ENCODE data around the gene CALN1. TPM values are rescaled to one million over a fixed set of nuclear protein-coding genes. Genes with fewer than 3 reads are reported as not detected.

The CALN1 gene
- total RNA-seq, 1 experiment from 2014 or later, result 0.05 TPM

DNA sequence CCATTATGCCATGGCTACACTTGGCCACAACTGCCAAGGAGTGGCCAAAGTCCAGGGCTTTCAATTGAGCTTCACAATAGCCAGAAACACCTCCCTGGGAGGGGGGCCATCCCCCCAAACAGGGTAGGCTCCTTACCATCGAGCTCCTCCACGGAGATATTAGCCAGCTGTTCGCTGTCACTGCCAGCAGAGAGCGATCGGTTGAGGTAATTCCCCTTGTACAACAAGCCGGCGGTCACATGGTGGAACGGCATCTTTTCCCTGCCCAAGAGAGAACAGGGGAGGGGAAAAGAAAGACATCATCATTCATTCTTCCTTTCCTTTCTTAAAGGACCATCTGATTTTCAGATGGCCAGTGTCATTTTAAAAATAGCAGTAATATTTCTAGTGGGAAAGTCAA lies 133.6 kb downstream of the CALN1 start:
- in situ Hi-C loops (cut with HindIII; ENCODE audit: low pct_unique_long_range_greater_than_20kb, low sequenced_read_pairs), result no loop called here
- BruUV-seq (replicated peaks), result no TSS peak
- no peak for ATAC-seq
- POLR2A ChIA-PET, result no interaction called here
- TF ChIP-seq POLR2AphosphoS5 (IDR thresholded peaks at IDR 0.05; ENCODE audit: low read depth, low read length) (no peak), TCF7L2 (IDR thresholded peaks at IDR 0.05; ENCODE audit: low read depth, low read length) (no peak), CTCF (IDR thresholded peaks at IDR 0.05) (no peak), REST (IDR thresholded peaks at IDR 0.05; ENCODE audit: insufficient read depth in 1 of 2, low read depth in 2 of 2, low read length in 1 of 2) (no peak), SIN3A (IDR thresholded peaks at IDR 0.05; ENCODE audit: borderline replicate concordance, insufficient read depth, low read depth, low read length) (no peak)
- Histone ChIP-seq H3K27me3 (ENCODE audit: control insufficient read depth, insufficient read depth, low read length) (peaks cover 6% of the 10 kb centered on the region; the same call in 1 of the 2 replicates), H3K4me1 (ENCODE audit: control insufficient read depth, insufficient read depth, low read length) (no peaks in the 10 kb centered on the region), H3K27ac (ENCODE audit: low read length) (no peak overlapping the region), H3K36me3 (ENCODE audit: control insufficient read depth, insufficient read depth, low read length) (no peaks in the 10 kb centered on the region), H3K9me3 (ENCODE audit: control insufficient read depth, insufficient read depth, low read depth, low read length) (no peaks in the 10 kb centered on the region), H3K4me3 (ENCODE audit: low read depth in 2 of 2, low read length in 2 of 2) (no peak overlapping the region)
- CTCF ChIA-PET, result no interaction called here
- no peak for DNase-seq (ENCODE audit: low read depth, low spot score)
- intact Hi-C loops (cut with micrococcal nuclease; ENCODE audit: unreplicated experiment), result no loop called here

GRCh38 chr7:72275382-72276070 lies 136.6 kb downstream of the CALN1 start:
- in situ Hi-C loops (cut with HindIII; ENCODE audit: low pct_unique_long_range_greater_than_20kb, low sequenced_read_pairs), result no loop called here
- Histone ChIP-seq H3K27ac (ENCODE audit: low read length) (no peak overlapping the region), H3K4me1 (ENCODE audit: control insufficient read depth, insufficient read depth, low read length) (no peaks in the 10 kb centered on the region), H3K4me3 (ENCODE audit: low read depth in 2 of 2, low read length in 2 of 2) (no peak overlapping the region), H3K9me3 (ENCODE audit: control insufficient read depth, insufficient read depth, low read depth, low read length) (no peaks in the 10 kb centered on the region), H3K27me3 (ENCODE audit: control insufficient read depth, insufficient read depth, low read length) (peaks cover 3% of the 10 kb centered on the region; the same call in 1 of the 2 replicates), H3K36me3 (ENCODE audit: control insufficient read depth, insufficient read depth, low read length) (no peaks in the 10 kb centered on the region)
- no peak for ATAC-seq
- no TSS peak for BruUV-seq (replicated peaks)
- ChIA-PET POLR2A (no interaction called here), CTCF (no interaction called here)
- no peak for DNase-seq (ENCODE audit: low read depth, low spot score)
- TF ChIP-seq CTCF (IDR thresholded peaks at IDR 0.05) (no peak), REST (IDR thresholded peaks at IDR 0.05; ENCODE audit: insufficient read depth in 1 of 2, low read depth in 2 of 2, low read length in 1 of 2) (no peak), POLR2AphosphoS5 (IDR thresholded peaks at IDR 0.05; ENCODE audit: low read depth, low read length) (no peak), SIN3A (IDR thresholded peaks at IDR 0.05; ENCODE audit: borderline replicate concordance, insufficient read depth, low read depth, low read length) (no peak), TCF7L2 (IDR thresholded peaks at IDR 0.05; ENCODE audit: low read depth, low read length) (no peak)
- intact Hi-C loops (cut with micrococcal nuclease; ENCODE audit: unreplicated experiment), result no loop called here

All from Panc1 (cell line).